ENCODE data around the gene PRDM16. TPM values are rescaled to one million over a fixed set of nuclear protein-coding genes. Genes with fewer than 3 reads are reported as not detected.
A peak's percentile ranks its signal among the peaks of the same experiment; 100 is the strongest.

PRDM16 gene
- total RNA-seq, 1 donor from 2014 or later: 0.79 TPM

DNA sequence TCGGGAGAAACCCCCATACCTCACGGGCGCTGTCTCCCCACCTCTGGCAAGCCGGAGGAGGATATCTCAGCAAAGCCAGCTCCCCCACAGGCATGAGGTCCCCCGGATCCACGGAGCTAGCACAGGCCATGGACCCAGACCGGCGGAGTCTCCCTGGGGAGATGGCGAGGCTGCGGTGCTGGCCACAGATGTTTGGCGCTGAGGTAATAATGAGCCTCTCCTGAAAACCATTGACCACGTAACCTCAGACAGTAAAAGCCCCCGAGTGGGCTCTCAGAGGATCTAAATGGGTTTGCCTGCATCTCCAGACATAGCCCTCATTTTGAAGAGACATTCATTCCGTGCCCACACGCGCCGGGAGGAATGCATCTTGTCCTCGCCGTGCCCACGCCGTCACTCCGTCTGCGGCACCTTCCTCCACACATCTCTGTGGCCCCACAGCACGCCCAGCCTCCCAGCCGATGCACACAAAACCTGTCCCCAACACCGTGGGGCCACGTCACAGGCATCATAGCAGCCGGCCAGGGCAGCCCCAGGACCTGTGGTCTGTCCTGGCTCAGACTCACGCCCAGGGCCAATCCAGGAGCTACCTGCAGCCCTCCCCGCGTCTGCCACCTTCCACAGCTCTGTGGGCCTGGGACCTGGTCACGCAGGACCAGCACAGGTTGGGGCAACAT is 150.9 kb downstream of the PRDM16 start:
- H3K4me3 ChIP-seq (ENCODE audit: low read depth, low read length): no peak overlapping the region
- no peak for TF ChIP-seq CTCF (IDR thresholded peaks at IDR 0.05; ENCODE audit: insufficient read depth, low read length, severe bottlenecking)
- H3K36me3 ChIP-seq (ENCODE audit: control insufficient read depth, insufficient read depth, low read length): no peaks in the 10 kb centered on the region
- FAIRE-seq: no peak
- DNase-seq (ENCODE audit: low read depth): no peak
- no peaks in the 10 kb centered on the region for H3K27me3 ChIP-seq (ENCODE audit: control insufficient read depth, insufficient read depth, low read length)

DNA sequence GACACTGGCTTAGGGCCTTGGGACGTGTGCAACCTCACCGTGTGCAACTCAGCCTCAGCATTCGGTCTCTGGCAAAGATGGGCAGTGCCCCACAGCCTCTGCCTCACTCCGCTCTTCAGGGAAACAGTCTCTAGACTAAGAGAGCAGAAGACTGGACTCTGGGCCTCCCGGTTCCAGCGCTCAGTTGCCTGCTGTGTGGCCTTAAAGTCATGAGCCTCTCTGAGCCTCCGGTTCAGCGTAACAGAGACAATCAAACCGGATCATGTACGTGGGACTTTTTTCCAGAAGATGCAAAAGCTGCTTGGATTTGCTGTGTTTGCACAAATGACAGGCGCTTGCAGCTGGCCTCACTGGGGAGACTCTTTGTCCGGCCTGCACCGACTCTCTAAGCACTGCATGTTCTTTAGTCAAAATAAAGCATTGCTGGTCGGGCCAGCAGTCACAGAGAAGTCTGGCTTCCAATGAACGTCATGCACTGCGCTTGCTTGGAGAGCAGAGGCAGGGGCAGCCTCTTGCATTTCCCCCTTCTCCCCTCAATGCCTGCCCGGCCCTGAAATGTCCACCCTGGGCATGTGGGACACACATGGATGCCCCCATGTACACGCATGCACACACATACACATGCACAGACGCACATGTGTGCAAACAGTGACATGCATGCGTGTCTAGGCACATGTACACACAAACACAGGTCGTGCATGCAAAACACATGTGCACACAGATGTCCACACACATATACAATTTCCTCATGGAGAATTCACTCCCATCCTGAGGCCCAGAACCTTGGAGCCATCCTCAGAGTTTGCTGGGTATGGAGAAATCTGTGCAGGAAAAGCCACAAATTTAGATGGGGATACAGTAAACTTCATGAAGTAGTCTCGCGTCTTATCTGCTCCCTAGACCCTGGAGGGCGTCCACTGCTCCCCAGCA is 152.4 kb downstream of the PRDM16 start:
- FAIRE-seq: peak; percentile 85
- H3K36me3 ChIP-seq (ENCODE audit: control insufficient read depth, insufficient read depth, low read length): no peaks in the 10 kb centered on the region
- TF ChIP-seq CTCF (IDR thresholded peaks at IDR 0.05; ENCODE audit: insufficient read depth, low read length, severe bottlenecking): no peak
- H3K4me3 ChIP-seq (ENCODE audit: low read depth, low read length): no peak overlapping the region
- H3K27me3 ChIP-seq (ENCODE audit: control insufficient read depth, insufficient read depth, low read length): no peaks in the 10 kb centered on the region
- DNase-seq (ENCODE audit: low read depth): no peak

DNA sequence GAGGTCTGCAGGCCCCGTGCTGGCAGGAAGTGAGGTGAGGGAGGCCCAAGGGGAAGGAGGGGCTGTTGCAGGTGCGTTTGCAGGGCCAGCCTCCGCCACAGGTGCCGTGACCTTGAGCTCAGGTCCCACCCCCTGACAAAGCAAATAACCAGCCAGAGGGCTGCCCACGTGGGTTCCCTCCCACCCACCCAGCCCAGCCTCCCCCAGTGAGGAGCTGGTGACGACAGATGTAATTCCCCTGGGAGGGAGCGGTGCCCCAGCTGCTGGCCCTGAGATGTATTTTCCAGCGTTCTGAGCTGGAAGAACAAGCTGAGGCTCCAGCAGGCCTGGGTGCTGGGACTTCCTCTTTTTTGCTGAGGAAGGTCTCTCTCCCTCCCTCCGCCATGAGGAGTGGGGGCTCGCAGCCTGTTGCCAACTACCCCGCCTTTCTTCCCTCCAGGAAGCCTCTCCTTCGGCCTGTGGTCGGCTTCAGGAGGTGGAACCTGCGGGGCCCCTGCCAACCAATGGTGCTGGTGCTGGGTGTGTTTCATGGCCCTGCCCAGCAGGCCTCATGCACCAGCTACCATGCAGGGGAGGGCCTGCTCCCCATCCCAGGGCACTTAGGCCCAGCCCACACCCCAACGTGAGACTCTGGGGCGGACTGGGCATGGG is 153.2 kb downstream of the PRDM16 start:
- no peak for TF ChIP-seq CTCF (IDR thresholded peaks at IDR 0.05; ENCODE audit: insufficient read depth, low read length, severe bottlenecking)
- DNase-seq (ENCODE audit: low read depth): no peak
- no peaks in the 10 kb centered on the region for H3K36me3 ChIP-seq (ENCODE audit: control insufficient read depth, insufficient read depth, low read length)
- no peak overlapping the region for H3K4me3 ChIP-seq (ENCODE audit: low read depth, low read length)
- no peaks in the 10 kb centered on the region for H3K27me3 ChIP-seq (ENCODE audit: control insufficient read depth, insufficient read depth, low read length)
- no peak for FAIRE-seq

DNA sequence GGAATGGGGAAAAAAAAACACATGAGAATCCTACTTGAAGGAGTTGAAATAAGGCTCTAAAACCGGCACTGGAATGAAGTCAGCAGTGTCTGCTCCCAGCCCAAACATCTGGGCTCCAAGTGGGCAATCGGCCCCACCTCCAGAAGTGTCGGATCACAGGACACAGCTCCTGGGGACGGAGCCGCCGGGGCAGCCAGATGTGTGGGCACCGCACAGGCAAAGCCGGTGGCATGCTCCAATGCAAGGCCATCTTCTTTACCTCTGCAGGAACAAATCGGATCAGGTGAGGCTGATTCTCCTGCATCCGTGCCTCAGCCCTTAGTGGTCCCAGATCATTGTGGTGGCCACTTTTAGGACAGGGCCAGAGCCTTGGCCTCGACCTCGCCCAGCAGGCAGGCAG is 156.7 kb downstream of the PRDM16 start:
- FAIRE-seq (no peak), DNase-seq (ENCODE audit: low read depth) (no peak)
- Histone ChIP-seq H3K36me3 (ENCODE audit: control insufficient read depth, insufficient read depth, low read length) (no peaks in the 10 kb centered on the region), H3K4me3 (ENCODE audit: low read depth, low read length) (no peak overlapping the region), H3K27me3 (ENCODE audit: control insufficient read depth, insufficient read depth, low read length) (no peaks in the 10 kb centered on the region)
- TF ChIP-seq CTCF (IDR thresholded peaks at IDR 0.05; ENCODE audit: insufficient read depth, low read length, severe bottlenecking): no peak

GRCh38 chr1:3226191-3226590 is 157.2 kb downstream of the PRDM16 start:
- Histone ChIP-seq H3K27me3 (ENCODE audit: control insufficient read depth, insufficient read depth, low read length) (no peaks in the 10 kb centered on the region), H3K4me3 (ENCODE audit: low read depth, low read length) (no peak overlapping the region), H3K36me3 (ENCODE audit: control insufficient read depth, insufficient read depth, low read length) (no peaks in the 10 kb centered on the region)
- TF ChIP-seq CTCF (IDR thresholded peaks at IDR 0.05; ENCODE audit: insufficient read depth, low read length, severe bottlenecking): no peak
- DNase-seq (ENCODE audit: low read depth) (no peak), FAIRE-seq (no peak)

Measured in bronchial epithelial cell (primary cell).